ENCODE data around the gene VAC14. TPM values are rescaled to one million over a fixed set of nuclear protein-coding genes. Genes with fewer than 3 reads are reported as not detected.

The VAC14 gene
- total RNA-seq, 1 experiment from 2014 or later: 35.3 TPM

DNA sequence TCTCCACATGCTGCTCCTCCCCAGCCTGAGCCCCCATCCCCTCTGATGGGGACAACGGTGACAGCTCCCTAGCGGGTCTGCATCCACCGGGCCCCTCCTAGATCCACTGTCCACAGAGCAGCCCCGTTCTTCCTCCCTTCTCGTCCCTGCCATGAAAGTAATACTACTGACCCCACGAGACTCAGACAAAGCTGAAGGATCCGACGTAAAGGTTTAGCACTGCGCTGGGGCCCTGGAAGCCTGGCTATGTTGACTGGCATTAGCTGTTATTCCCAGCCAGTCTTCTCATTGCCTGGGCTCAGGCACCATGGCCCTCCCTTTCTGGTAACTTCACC lies 30.7 kb downstream of the VAC14 start:
- Histone ChIP-seq H3K27me3 (ENCODE audit: insufficient read depth, low read length) (no peaks in the 10 kb centered on the region), H3K9me2 (ENCODE audit: insufficient read depth) (no peaks in the 10 kb centered on the region), H3K9me3 (ENCODE audit: control insufficient read depth in 1 of 2, insufficient read depth in 1 of 2, low read depth in 1 of 2, low read length in 2 of 2) (no peaks in the 10 kb centered on the region), H3K4me2 (ENCODE audit: low read length) (no peak overlapping the region), H3K79me2 (ENCODE audit: insufficient read depth, low read length) (no peaks in the 10 kb centered on the region), H2AFZ (ENCODE audit: low read depth, low read length, poor library complexity, severe bottlenecking) (no peak overlapping the region), H3K9ac (ENCODE audit: low read length) (no peak overlapping the region), H3K36me3 (ENCODE audit: control insufficient read depth in 1 of 2, insufficient read depth in 2 of 2, low read length in 2 of 2) (peaks cover 0 to 2% of the 10 kb centered on the region in 2 experiments; a peak in 2 of 4 replicates), H3K4me3 (replicated peaks in 1 of 2; ENCODE audit: low read depth in 1 of 2, low read length in 2 of 2) (no peak overlapping the region), H3K27ac (ENCODE audit: low read depth, low read length) (no peak overlapping the region), H4K20me1 (ENCODE audit: insufficient read depth) (no peaks in the 10 kb centered on the region), H3K4me1 (ENCODE audit: control insufficient read depth in 1 of 2, insufficient read depth in 2 of 2, low read length in 2 of 2) (peaks cover 3 to 18% of the 10 kb centered on the region in 2 experiments)
- intact Hi-C loops (cut with micrococcal nuclease): no loop called here
- TF ChIP-seq ZBTB33 (IDR thresholded peaks at IDR 0.05; ENCODE audit: extremely low read depth, insufficient replicate concordance, low read length): no peak
- TF ChIP-seq EZH2phosphoT487 (IDR thresholded peaks at IDR 0.05; ENCODE audit: borderline replicate concordance): no peak
- no peak for TF ChIP-seq CBX3 (IDR thresholded peaks at IDR 0.05; ENCODE audit: low read depth)
- TF ChIP-seq YY1 (IDR thresholded peaks at IDR 0.05; ENCODE audit: extremely low read depth, insufficient replicate concordance, low read depth, low read length): no peak
- TF ChIP-seq SP1 (IDR thresholded peaks at IDR 0.05; ENCODE audit: low read depth): no peak
- no peak for TF ChIP-seq FOSL1 (IDR thresholded peaks at IDR 0.05; ENCODE audit: low read depth)
- no peak for TF ChIP-seq RAD21 (IDR thresholded peaks at IDR 0.05; ENCODE audit: low read depth)
- no peak for TF ChIP-seq CEBPB (IDR thresholded peaks at IDR 0.05; ENCODE audit: low read depth)
- TF ChIP-seq ELF1 (IDR thresholded peaks at IDR 0.05; ENCODE audit: borderline replicate concordance, low read depth): no peak
- no peak for TF ChIP-seq ZNF274 (IDR thresholded peaks at IDR 0.05; ENCODE audit: low read depth, low read length)
- TF ChIP-seq POLR2AphosphoS5 (IDR thresholded peaks at IDR 0.05; ENCODE audit: low read depth, low read length): no peak
- no peak for TF ChIP-seq SRF (IDR thresholded peaks at IDR 0.05; ENCODE audit: low read depth)
- TF ChIP-seq CTCF (IDR thresholded peaks at IDR 0.05 in 2 of 3, conservative IDR thresholded peaks at IDR 0.05 in 1 of 3; ENCODE audit: borderline replicate concordance in 1 of 3, insufficient read depth in 1 of 3, low read depth in 2 of 3, low read length in 2 of 3): no peak
- ChIA-PET RAD21 (ENCODE audit: low non-redundant PET in 1 of 2, low total read pairs in 2 of 2, uncharacterized antibody in 2 of 2, unreplicated experiment in 2 of 2) (interaction anchor here in 1 of 2 experiments (1.5 kb wide), 1 partner anchor 83 kb away, joined by 6 read pairs; the partner anchor contains the start of gene MTSS2), CTCF (interaction anchor here (1.3 to 2.6 kb wide), 11 partner anchors 9 to 642 kb away, joined by 3 to 43 read pairs (median 8); partner anchors contain the start of gene MTSS2), POLR2A (interaction anchor here (0.8 kb wide), 1 partner anchor 384 kb away, joined by 3 read pairs; no protein-coding TSS in a partner anchor)
- no peak for ATAC-seq
- DNase-seq (ENCODE audit: low read depth, low spot score): no peak
- BruUV-seq (replicated peaks): no TSS peak
